Retinal pigment epithelial cell (primary cell): ENCODE measurements around the gene EIF4H.
A peak's percentile ranks its signal among the peaks of the same experiment; 100 is the strongest.
"Not testable (repeated sequence)": the region's sequence is repeated elsewhere in the genome, so short reads cannot be mapped to it uniquely, and the experiment has no call there.

Experiments
- DNase-seq: peaks from one replicate; pipeline ENCODE4 v3.0.0-alpha.2; 2010; ENCODE audit warnings: low read depth
- H3K4me3 ChIP-seq: 2 replicates; pipeline ENCODE4 v1.5.1; 2011; ENCODE audit warnings: mild to moderate bottlenecking, low read length, control low read depth, moderate library complexity
- TF ChIP-seq, protein P1 (sequence below): conservative IDR thresholded peaks from 2 replicates; pipeline ENCODE4 v1.5.1; 2011; ENCODE audit warnings: low read depth, low read length, control low read depth, inconsistent platforms

The EIF4H gene

DNA sequence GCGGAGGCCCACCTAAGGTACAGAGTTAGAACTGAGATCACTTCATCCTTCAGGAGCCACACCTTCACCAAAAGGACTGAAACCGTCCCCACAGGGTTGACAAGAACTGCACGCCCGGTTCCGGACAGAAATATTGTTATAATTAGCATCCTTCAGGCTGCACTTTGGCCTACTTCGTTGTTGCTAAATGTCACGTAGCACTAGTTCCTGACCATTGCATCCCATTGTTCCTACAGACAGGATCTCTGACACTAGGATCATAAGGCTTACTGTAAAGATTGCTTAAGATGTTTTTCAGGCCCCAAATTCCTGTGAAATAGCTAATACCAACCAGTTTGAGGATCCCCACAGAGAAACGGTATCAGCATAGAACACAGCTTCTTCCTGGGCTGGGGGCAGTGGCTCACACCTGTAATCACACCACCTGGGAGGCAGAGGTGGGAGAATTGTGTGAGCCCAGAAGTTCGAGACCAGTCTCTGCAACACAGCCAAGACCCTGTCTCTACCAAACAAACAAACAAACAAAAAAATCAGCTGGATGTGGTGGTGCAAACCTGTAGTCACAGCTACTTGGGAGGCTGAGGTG is 18.3 kb upstream of the EIF4H start:
- TF ChIP-seq, protein P1, sequence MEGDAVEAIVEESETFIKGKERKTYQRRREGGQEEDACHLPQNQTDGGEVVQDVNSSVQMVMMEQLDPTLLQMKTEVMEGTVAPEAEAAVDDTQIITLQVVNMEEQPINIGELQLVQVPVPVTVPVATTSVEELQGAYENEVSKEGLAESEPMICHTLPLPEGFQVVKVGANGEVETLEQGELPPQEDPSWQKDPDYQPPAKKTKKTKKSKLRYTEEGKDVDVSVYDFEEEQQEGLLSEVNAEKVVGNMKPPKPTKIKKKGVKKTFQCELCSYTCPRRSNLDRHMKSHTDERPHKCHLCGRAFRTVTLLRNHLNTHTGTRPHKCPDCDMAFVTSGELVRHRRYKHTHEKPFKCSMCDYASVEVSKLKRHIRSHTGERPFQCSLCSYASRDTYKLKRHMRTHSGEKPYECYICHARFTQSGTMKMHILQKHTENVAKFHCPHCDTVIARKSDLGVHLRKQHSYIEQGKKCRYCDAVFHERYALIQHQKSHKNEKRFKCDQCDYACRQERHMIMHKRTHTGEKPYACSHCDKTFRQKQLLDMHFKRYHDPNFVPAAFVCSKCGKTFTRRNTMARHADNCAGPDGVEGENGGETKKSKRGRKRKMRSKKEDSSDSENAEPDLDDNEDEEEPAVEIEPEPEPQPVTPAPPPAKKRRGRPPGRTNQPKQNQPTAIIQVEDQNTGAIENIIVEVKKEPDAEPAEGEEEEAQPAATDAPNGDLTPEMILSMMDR: no peak
- H3K4me3 ChIP-seq: no peak overlapping the region
- DNase-seq: no peak

DNA sequence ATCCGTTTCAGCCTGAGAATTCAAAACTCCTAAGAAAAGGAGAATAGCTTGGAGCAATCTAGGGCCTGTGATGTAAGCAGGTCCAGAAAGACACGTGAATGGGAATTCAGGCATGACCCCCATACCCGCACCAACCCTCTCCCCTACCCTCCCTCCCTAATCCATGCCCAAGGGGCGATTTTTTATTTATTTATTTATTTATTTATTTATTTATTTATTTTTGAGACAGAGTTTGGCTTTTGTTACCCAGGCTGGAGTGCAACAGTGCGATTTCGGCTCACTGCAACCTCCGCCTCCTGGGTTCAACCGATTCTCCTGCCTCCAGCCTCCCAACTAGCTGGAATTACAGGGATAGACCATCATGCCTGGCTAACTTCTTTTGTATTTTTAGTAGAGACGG is 16.6 kb upstream of the EIF4H start:
- TF ChIP-seq, protein P1: no peak
- DNase-seq: no peak
- H3K4me3 ChIP-seq: no peak overlapping the region

DNA sequence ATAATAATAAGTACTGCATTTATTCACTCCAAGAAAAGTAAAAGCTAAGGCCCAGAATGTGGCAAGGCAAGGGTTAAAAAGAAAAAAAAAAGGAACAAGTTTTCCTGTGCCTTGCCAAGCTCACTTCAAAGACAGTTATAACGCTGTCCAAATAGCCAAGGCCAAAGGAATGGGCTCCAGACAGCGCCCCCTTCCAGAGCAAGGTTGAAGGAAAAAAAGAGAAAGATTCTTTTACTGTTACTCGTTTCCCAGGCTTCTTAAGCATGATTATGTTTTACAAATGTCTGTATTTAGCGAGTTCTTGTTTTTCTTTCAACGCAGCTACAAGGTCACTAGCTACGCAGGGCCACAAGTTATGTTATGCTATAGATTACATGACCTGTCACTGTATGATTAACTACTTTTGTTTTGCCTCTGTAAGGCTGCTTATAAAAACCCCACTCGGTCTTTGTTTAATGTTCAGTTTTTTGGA is 9.1 kb upstream of the EIF4H start:
- no peak for DNase-seq
- H3K4me3 ChIP-seq: no peak overlapping the region
- TF ChIP-seq, protein P1: peak; percentile 59

DNA sequence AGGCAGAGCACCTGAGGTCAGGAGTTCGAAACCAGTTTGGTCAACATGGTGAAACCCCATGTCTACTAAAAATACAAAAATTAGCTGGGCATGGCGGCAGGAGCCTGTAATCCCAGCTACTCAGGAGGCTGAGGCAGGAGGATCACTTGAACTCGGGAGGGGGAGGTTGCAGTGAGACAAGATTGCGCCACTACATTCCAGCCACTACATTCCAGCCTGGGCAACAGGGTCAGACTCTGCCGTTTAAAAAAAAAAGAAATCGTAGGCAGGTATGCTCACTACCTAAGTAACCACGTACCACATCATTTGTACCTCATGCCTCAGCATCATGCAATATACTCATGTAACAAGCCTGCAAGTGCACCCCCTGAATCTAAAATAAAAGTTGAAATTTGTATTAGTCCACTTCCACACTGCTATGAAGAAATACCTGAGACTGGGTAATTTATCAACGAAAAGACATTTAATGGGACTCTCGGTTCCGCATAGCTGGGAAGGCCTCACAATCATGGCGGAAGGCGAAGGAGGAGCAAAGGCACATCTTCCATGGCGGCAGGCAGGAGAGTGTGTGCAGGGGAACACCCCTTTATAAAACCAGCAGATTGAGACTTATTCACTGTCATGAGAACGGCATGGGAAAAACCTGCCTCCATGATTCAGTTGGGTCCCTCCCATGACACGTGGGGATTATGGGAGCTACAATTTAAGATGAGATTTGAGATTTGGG is 8.1 kb upstream of the EIF4H start:
- DNase-seq: no peak
- no peak overlapping the region for H3K4me3 ChIP-seq
- TF ChIP-seq, protein P1: no peak

DNA sequence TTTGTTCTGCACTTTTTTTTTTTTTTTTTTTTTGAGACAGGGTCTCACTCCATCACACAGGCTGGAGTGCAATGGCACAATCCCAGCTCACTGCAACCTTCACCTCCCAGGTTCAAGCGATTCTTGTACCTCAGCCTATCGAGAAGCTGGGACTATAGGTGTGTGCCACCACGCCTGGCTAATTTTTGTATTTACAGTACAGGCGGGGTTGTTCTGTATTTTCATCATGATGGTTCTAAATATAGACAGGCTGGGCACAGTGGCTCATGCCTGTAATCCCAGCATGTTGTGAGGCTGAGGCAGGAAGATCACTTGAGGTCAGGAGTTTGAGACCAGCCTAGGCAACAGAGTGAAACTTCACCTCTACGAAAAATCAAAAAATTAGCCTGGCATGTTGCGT is 6.8 kb upstream of the EIF4H start:
- DNase-seq: not testable (repeated sequence)

DNA sequence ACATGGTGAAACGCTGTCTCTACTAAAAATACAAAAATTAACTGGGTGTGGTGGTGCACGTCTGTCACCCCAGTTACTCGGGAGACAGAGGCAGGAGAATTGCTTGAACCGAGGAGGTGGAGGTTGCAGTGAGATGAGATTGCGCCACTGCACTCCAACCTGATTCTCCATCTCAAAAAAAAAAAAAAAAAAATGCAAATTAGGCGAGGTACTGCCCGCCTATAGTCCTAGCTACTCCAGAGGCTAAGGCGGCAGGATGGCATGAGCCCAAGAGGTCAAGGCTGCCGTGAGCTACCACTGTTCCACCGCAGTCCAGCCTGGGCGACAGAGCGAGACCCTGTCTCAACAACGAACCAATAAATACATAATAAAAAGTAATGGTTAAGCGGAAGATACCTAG is 1.1 kb upstream of the EIF4H start:
- no peak for DNase-seq
- peak overlapping the region; percentile 62 for H3K4me3 ChIP-seq
- TF ChIP-seq, protein P1: no peak

More for the DNA sequence above, 6.8 kb upstream of the EIF4H start:
- not testable (repeated sequence) for H3K4me3 ChIP-seq

DNA sequence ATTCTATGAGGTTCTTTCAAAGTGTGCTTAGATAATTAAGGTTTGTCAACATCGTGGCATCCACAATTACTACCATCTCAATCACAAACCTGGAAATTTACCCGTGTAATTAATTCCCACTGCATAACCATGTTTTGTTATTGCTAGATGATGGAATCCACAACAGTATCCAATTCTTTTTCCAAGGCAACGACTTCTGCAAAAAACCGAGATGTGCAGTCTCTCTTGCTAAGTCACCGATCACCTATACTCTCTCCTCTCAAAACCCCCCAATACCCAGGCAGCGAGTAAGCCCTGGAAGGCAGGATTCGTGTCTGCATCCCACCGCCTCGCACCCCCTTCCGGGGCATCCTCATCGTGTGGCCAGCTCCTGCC is 678 bp upstream of the EIF4H start:
- peak overlapping the region; percentile 62 for H3K4me3 ChIP-seq
- TF ChIP-seq, protein P1: no peak
- no peak for DNase-seq
